Endothelial cell of umbilical vein (primary cell): ENCODE results near the gene FYN.

Source experiments
- EZH2 ChIP-seq: IDR thresholded peaks from 2 replicates; pipeline ENCODE4 v1.6.1; 2012; ENCODE audit warnings: borderline replicate concordance, low read depth, mild to moderate bottlenecking, moderate library complexity, low read length, inconsistent platforms; ENCODE audit not compliant: severe bottlenecking
- FOS ChIP-seq: IDR thresholded peaks from 2 replicates; pipeline ENCODE4 v1.6.1; 2011; ENCODE audit warnings: mild to moderate bottlenecking, low read length, moderate library complexity, borderline replicate concordance; ENCODE audit not compliant: insufficient read depth
- GATA2 ChIP-seq: IDR thresholded peaks from 2 replicates; pipeline ENCODE4 v1.7.0; 2011; ENCODE audit warnings: low read depth, mild to moderate bottlenecking, moderate library complexity, mixed read lengths, low read length; ENCODE audit not compliant: insufficient read length, insufficient read depth
- JUN ChIP-seq: IDR thresholded peaks from 2 replicates; pipeline ENCODE4 v1.6.1; 2011; ENCODE audit warnings: borderline replicate concordance, low read depth; ENCODE audit not compliant: insufficient read length, insufficient read depth
- MAX ChIP-seq: IDR thresholded peaks from 2 replicates; pipeline ENCODE4 v1.6.1; 2011; ENCODE audit not compliant: insufficient read depth, insufficient read length
- MYC ChIP-seq: IDR thresholded peaks from one replicate; pipeline ENCODE4 v1.6.1; 2011; ENCODE audit warnings: mild to moderate bottlenecking, low read depth, low read length
- POLR2A ChIP-seq: IDR thresholded peaks from 2 replicates; pipeline ENCODE4 v1.6.1; 2012; ENCODE audit warnings: low read depth, mild to moderate bottlenecking, control low read depth, low read length
- POLR2AphosphoS5 ChIP-seq: IDR thresholded peaks from 2 replicates; pipeline ENCODE4 v1.6.1; 2012; ENCODE audit warnings: low read depth, mild to moderate bottlenecking, control low read depth, low read length, moderate library complexity; ENCODE audit not compliant: insufficient read depth
- TF ChIP-seq, protein P1 (sequence below), 2 donors: IDR thresholded peaks; 1 replicate in 1 of 2; 2 replicates in 1 of 2; pipeline ENCODE4 v1.5.1; 2011; ENCODE audit warnings: low read length in 2 of 2, mild to moderate bottlenecking in 2 of 2, moderate library complexity in 2 of 2, control low read depth in 1 of 2, inconsistent platforms in 1 of 2, low read depth in 1 of 2; ENCODE audit not compliant: insufficient read depth in 1 of 2; ENCODE audit errors: extremely low read depth in 1 of 2

DNA sequence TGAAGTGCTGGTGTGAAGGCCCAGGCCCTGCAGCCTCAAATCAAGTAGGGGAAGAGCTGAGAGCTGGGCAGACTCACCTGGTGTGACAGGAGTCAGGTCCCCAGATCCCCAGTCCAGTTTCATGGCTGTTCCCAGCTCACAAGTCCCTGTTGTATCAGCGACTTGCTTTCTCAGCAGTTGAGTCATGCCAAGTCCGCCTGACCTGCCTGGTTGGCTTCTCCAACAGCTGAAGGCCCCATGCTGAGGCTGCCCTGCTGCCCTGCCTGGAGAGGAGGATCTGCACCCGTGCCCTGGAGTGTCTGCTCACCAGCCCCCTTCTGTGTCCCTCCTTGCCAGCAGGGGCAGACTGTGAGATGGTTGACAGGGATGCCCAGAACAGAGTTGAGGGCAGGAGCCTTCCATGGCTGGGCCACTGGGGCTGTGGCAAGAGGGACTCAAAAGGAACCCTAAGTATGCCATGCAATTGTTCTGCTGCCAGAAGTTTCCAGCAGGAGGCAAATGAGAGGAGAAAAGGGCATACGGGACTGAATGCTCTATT, 228.3 kb downstream of the FYN start:
- no peak for TF ChIP-seq MAX
- TF ChIP-seq, protein P1, sequence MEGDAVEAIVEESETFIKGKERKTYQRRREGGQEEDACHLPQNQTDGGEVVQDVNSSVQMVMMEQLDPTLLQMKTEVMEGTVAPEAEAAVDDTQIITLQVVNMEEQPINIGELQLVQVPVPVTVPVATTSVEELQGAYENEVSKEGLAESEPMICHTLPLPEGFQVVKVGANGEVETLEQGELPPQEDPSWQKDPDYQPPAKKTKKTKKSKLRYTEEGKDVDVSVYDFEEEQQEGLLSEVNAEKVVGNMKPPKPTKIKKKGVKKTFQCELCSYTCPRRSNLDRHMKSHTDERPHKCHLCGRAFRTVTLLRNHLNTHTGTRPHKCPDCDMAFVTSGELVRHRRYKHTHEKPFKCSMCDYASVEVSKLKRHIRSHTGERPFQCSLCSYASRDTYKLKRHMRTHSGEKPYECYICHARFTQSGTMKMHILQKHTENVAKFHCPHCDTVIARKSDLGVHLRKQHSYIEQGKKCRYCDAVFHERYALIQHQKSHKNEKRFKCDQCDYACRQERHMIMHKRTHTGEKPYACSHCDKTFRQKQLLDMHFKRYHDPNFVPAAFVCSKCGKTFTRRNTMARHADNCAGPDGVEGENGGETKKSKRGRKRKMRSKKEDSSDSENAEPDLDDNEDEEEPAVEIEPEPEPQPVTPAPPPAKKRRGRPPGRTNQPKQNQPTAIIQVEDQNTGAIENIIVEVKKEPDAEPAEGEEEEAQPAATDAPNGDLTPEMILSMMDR (IDR thresholded peaks at IDR 0.05; ENCODE audit: extremely low read depth in 1 of 2, insufficient read depth in 1 of 2, low read depth in 1 of 2, low read length in 2 of 2): no peak
- TF ChIP-seq POLR2A: no peak
- TF ChIP-seq POLR2AphosphoS5: no peak
- no peak for TF ChIP-seq EZH2
- TF ChIP-seq MYC: no peak
- TF ChIP-seq GATA2: no peak
- TF ChIP-seq JUN: no peak
- no peak for TF ChIP-seq FOS
